ENCODE results near the gene MYT1.

The MYT1 gene

GRCh38 chr20:64216910-64217309 is 52.7 kb downstream of the MYT1 start:
- no peak for DNase-seq

- DNase-seq = no peak
Measured at GRCh38 chr20:64217539-64218221, 53.4 kb downstream of the MYT1 start.

GRCh38 chr20:64219202-64219601 is 55.0 kb downstream of the MYT1 start:
- DNase-seq = no peak

GRCh38 chr20:64219730-64220129 is 55.5 kb downstream of the MYT1 start:
- no peak for DNase-seq

GRCh38 chr20:64220420-64220819 is 56.2 kb downstream of the MYT1 start:
- DNase-seq = no peak

- DNase-seq = no peak
Measured at GRCh38 chr20:64220891-64221527, 56.8 kb downstream of the MYT1 start.

GRCh38 chr20:64222291-64222735 is 58.1 kb downstream of the MYT1 start:
- DNase-seq = no peak

- peak; percentile 51 for DNase-seq
Measured at GRCh38 chr20:64222851-64223525, 58.7 kb downstream of the MYT1 start.

GRCh38 chr20:64223526-64224067 is 59.3 kb downstream of the MYT1 start:
- DNase-seq = peak; percentile 73

- DNase-seq = no peak
Measured at GRCh38 chr20:64224351-64225170, 60.3 kb downstream of the MYT1 start.

- DNase-seq = no peak
Measured at GRCh38 chr20:64225171-64225595, 60.9 kb downstream of the MYT1 start.

- no peak for DNase-seq
Measured at GRCh38 chr20:64225828-64226598, 61.8 kb downstream of the MYT1 start.

- DNase-seq = no peak
Measured at GRCh38 chr20:64226686-64227580, 62.7 kb downstream of the MYT1 start.

GRCh38 chr20:64228086-64228653 is 63.9 kb downstream of the MYT1 start:
- no peak for DNase-seq

- no peak for DNase-seq
Measured at GRCh38 chr20:64228751-64229506, 64.7 kb downstream of the MYT1 start.

- no peak for DNase-seq
Measured at GRCh38 chr20:64229507-64230061, 65.3 kb downstream of the MYT1 start.

GRCh38 chr20:64230461-64231145 is 66.4 kb downstream of the MYT1 start:
- DNase-seq = no peak
